ENCODE results near the gene LSM14B. TPM values are rescaled to one million over a fixed set of nuclear protein-coding genes. Genes with fewer than 3 reads are reported as not detected.
"Not testable (repeated sequence)": the region's sequence is repeated elsewhere in the genome, so short reads cannot be mapped to it uniquely, and the experiment has no call there.

LSM14B gene
- total RNA-seq, 3 donors from 2014 or later (not counting 1 experiment from before 2014, with no cell fraction given), result 41.1 to 56.2 (median 47.3) TPM

DNA sequence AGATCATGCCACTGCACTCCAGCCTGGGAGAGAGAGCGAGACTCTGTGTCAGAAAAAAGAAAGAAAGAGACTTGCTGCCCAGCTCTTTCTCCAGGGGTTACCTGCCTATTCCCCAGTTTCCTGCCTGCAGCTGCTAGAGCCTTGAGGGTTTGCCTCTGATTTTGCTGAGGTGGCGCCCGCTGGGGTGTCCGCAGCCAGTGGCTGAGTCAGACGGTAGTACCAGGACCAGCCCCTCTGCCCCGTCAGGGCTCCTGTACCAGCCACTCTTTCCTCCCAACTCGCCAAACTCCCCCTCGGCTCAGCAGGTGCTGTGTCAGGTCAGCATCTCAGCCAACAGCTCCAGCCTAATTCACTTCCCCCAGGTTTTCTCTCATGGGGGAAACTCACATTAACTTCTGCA lies 7.4 kb upstream of the LSM14B start:
- WGBS (ENCODE audit: insufficient coverage), result 60% methylated on average over 8 of the region's 8 CpGs
- Histone ChIP-seq H3K36me3 (ENCODE audit: control insufficient read depth, insufficient read depth, low read length) (no peaks in the 10 kb centered on the region), H3K9me3 (ENCODE audit: control insufficient read depth, insufficient read depth, low read length) (peaks cover 54% of the 10 kb centered on the region), H3K4me1 (ENCODE audit: control insufficient read depth, insufficient read depth, low read length) (peaks cover 30% of the 10 kb centered on the region), H3K4me3 (ENCODE audit: low read length) (no peak overlapping the region), H3K27me3 (ENCODE audit: control insufficient read depth, insufficient read depth, low read length) (peaks cover 18% of the 10 kb centered on the region), H3K27ac (ENCODE audit: low read length) (no peak overlapping the region)
- H3K36me3 Mint-ChIP-seq, result peaks cover 8% of the 10 kb centered on the region
- H3K4me3 Mint-ChIP-seq, result no peak overlapping the region
- ATAC-seq (no peak), DNase-seq (no peak)
- intact Hi-C loops (cut with micrococcal nuclease), result no loop called here
- H3K27me3 Mint-ChIP-seq (ENCODE audit: low read depth in 2 of 2), result peaks cover 11 to 12% of the 10 kb centered on the region in 2 donors
- H3K4me1 Mint-ChIP-seq, result peaks cover 0 to 22% of the 10 kb centered on the region in 2 donors
- H3K9me3 Mint-ChIP-seq, result peaks cover 5 to 11% of the 10 kb centered on the region in 2 donors
- H3K27ac Mint-ChIP-seq, result no peak overlapping the region
- TF ChIP-seq, protein P1, sequence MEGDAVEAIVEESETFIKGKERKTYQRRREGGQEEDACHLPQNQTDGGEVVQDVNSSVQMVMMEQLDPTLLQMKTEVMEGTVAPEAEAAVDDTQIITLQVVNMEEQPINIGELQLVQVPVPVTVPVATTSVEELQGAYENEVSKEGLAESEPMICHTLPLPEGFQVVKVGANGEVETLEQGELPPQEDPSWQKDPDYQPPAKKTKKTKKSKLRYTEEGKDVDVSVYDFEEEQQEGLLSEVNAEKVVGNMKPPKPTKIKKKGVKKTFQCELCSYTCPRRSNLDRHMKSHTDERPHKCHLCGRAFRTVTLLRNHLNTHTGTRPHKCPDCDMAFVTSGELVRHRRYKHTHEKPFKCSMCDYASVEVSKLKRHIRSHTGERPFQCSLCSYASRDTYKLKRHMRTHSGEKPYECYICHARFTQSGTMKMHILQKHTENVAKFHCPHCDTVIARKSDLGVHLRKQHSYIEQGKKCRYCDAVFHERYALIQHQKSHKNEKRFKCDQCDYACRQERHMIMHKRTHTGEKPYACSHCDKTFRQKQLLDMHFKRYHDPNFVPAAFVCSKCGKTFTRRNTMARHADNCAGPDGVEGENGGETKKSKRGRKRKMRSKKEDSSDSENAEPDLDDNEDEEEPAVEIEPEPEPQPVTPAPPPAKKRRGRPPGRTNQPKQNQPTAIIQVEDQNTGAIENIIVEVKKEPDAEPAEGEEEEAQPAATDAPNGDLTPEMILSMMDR (IDR thresholded peaks at IDR 0.05), result no peak

DNA sequence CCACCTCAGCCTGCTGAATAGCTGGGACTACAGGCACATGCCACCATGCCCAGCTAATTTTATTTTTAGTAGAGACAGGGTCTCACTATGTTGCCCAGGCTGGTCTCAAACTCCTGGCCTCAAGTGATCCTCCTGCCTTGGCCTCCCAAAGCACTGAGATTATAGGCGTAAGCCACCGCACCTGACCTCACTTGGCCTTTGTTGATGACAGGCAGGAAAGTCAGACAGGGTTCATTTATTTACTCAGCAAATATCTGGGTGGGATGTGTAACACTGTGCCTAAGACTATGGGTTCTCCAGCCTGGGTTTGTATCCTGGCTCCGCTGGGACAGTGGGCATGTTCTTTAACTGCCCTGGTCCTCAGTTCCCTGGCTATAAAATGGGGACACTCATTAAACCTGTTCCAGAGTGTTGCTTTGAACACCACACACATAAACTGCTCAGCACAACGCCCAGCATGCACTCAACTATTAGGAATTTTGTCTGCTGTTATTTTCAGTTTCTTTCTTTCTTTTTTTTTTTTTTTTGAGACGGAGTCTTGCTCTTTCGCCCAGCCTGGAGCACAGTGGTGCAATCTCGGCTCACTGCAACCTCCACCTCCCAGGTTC lies 6.4 kb upstream of the LSM14B start:
- 93% methylated on average over 7 of the region's 7 CpGs for WGBS (ENCODE audit: insufficient coverage)
- H3K36me3 Mint-ChIP-seq, result not testable (repeated sequence)

DNA sequence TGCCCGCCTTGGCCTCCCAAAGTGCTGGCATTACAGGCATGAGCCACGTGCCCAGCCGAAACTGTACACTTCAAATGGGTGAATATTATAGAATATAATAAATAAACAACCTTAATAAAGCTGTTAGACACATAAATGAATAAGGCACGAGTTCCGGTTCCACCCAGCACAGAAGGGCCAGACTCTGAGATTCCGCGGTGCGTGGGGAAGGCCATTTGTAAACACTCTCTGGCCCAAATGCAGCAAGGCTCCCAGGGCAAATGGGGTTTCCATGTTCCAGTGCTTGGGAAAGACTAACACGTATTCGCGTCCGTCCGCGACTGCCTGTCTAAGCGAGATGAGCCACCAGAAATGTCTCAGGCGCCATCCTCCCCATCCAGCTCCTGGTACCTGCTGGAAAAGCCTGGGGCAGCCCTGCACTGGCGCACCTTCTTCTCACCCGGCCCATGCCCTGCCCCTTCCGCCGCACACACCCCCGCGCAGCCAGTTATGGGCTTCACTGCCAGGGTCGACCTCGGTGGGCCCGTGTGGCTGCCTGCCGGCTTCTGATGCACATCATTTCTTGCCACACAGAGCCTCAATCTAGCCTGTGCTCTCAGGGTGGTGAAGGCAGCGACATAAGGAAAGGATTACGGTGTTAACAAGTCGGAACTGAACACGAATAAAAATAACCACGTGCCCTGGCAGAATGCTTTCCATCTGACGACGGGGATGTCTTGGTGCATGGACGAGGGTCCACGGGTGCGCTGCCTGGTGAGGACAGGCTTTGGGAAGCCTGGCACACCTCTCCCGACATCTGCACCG lies 5.5 kb upstream of the LSM14B start:
- intact Hi-C loops (cut with micrococcal nuclease), result no loop called here
- DNase-seq, result no peak
- Histone ChIP-seq H3K9me3 (ENCODE audit: control insufficient read depth, insufficient read depth, low read length) (peaks cover 41% of the 10 kb centered on the region), H3K4me3 (ENCODE audit: low read length) (no peak overlapping the region), H3K27ac (ENCODE audit: low read length) (no peak overlapping the region), H3K27me3 (ENCODE audit: control insufficient read depth, insufficient read depth, low read length) (peaks cover 18% of the 10 kb centered on the region), H3K4me1 (ENCODE audit: control insufficient read depth, insufficient read depth, low read length) (peaks cover 39% of the 10 kb centered on the region), H3K36me3 (ENCODE audit: control insufficient read depth, insufficient read depth, low read length) (no peaks in the 10 kb centered on the region)
- Mint-ChIP-seq H3K36me3 (no peaks in the 10 kb centered on the region), H3K27me3 (ENCODE audit: low read depth in 2 of 2) (peaks cover 9 to 11% of the 10 kb centered on the region in 2 donors), H3K9me3 (peaks cover 0 to 2% of the 10 kb centered on the region in 2 donors), H3K4me1 (peaks cover 7 to 28% of the 10 kb centered on the region in 2 donors), H3K4me3 (no peak overlapping the region), H3K27ac (peak overlapping the region; percentile 78 to 80)
- no peak for ATAC-seq
- WGBS (ENCODE audit: insufficient coverage), result 93% methylated on average over 36 of the region's 38 CpGs
- TF ChIP-seq, protein P1 (IDR thresholded peaks at IDR 0.05), result no peak

More for the DNA sequence above, 6.4 kb upstream of the LSM14B start:
- DNase-seq; H3K4me3 ChIP-seq (ENCODE audit: low read length); H3K27ac ChIP-seq (ENCODE audit: low read length); H3K27ac Mint-ChIP-seq; H3K4me3 Mint-ChIP-seq; intact Hi-C loops (cut with micrococcal nuclease); H3K9me3 Mint-ChIP-seq; H3K36me3 ChIP-seq (ENCODE audit: control insufficient read depth, insufficient read depth, low read length); ATAC-seq: not testable (repeated sequence)
- H3K4me1 ChIP-seq (ENCODE audit: control insufficient read depth, insufficient read depth, low read length), result peaks cover 32% of the 10 kb centered on the region
- H3K27me3 ChIP-seq (ENCODE audit: control insufficient read depth, insufficient read depth, low read length), result peaks cover 18% of the 10 kb centered on the region
- H3K27me3 Mint-ChIP-seq (ENCODE audit: low read depth in 2 of 2), result peaks cover 11% of the 10 kb centered on the region in 2 donors
- peaks cover 2 to 22% of the 10 kb centered on the region in 2 donors for H3K4me1 Mint-ChIP-seq
- H3K9me3 ChIP-seq (ENCODE audit: control insufficient read depth, insufficient read depth, low read length), result peaks cover 45% of the 10 kb centered on the region

DNA sequence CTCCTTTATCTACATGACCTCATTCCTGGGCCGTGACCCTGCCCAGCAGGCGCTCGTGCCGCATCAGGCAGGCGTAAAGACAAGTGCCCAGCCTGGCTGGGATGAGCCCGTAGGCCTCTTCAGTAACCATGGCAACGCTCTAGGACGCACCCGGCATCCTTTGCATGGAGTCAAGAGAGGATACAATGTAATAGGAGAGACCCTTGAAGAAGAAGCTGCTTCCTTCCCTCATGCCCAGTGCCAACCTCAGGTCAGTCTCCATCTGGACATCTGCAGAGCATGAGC lies 5.0 kb upstream of the LSM14B start:
- WGBS (ENCODE audit: insufficient coverage), result 82% methylated on average over 9 of the region's 9 CpGs
- Mint-ChIP-seq H3K4me3 (peak overlapping the region; percentile 64), H3K4me1 (peaks cover 7 to 28% of the 10 kb centered on the region in 2 donors), H3K27ac (peak overlapping the region; percentile 78 to 80), H3K36me3 (no peaks in the 10 kb centered on the region), H3K27me3 (ENCODE audit: low read depth in 2 of 2) (peaks cover 9 to 11% of the 10 kb centered on the region in 2 donors), H3K9me3 (peaks cover 0 to 2% of the 10 kb centered on the region in 2 donors)
- no peak overlapping the region for H3K4me3 ChIP-seq (ENCODE audit: low read length)
- intact Hi-C loops (cut with micrococcal nuclease), result no loop called here
- peaks cover 15% of the 10 kb centered on the region for H3K27me3 ChIP-seq (ENCODE audit: control insufficient read depth, insufficient read depth, low read length)
- TF ChIP-seq, protein P1 (IDR thresholded peaks at IDR 0.05), result no peak
- peaks cover 39% of the 10 kb centered on the region for H3K4me1 ChIP-seq (ENCODE audit: control insufficient read depth, insufficient read depth, low read length)
- no peaks in the 10 kb centered on the region for H3K36me3 ChIP-seq (ENCODE audit: control insufficient read depth, insufficient read depth, low read length)
- H3K27ac ChIP-seq (ENCODE audit: low read length), result peak overlapping the region; percentile 24
- ATAC-seq (no peak), DNase-seq (no peak)
- peaks cover 35% of the 10 kb centered on the region for H3K9me3 ChIP-seq (ENCODE audit: control insufficient read depth, insufficient read depth, low read length)
